Measurements from ENCODE around the gene OCLN. TPM values are rescaled to one million over a fixed set of nuclear protein-coding genes. Genes with fewer than 3 reads are reported as not detected.
"Not testable (repeated sequence)": the region's sequence is repeated elsewhere in the genome, so short reads cannot be mapped to it uniquely, and the experiment has no call there.

Gene OCLN
- total and polyA plus RNA-seq, 9 of the 15 experiments (the other 6 are each of a cell fraction or from before 2014, with no cell fraction given) = 0.05 to 0.29 (median 0.15) TPM

GRCh38 chr5:69531406-69531801 is 38.8 kb downstream of the OCLN start (continued):
- TF ChIP-seq ATF3 (IDR thresholded peaks at IDR 0.05) (no peak), ATF3 (CRISPR knock-in tag; conservative IDR thresholded peaks at IDR 0.05) (no peak), ZNF197 (CRISPR knock-in tag; IDR thresholded peaks at IDR 0.05; ENCODE audit: low read depth) (no peak), SMARCB1 (IDR thresholded peaks at IDR 0.05; ENCODE audit: insufficient read length, low read depth) (no peak), NR2C2 (CRISPR knock-in tag; IDR thresholded peaks at IDR 0.05) (no peak), NR2C2 (tag; IDR thresholded peaks at IDR 0.05) (no peak), AFF1 (IDR thresholded peaks at IDR 0.05; ENCODE audit: low read depth in 1 of 2, partially characterized antibody in 2 of 2) (no peak), SIRT6 (IDR thresholded peaks at IDR 0.05; ENCODE audit: low read depth, low read length) (no peak)

- intact Hi-C loops (cut with micrococcal nuclease); H3K27ac ChIP-seq (ENCODE audit: extremely low read depth, low read depth, low read length); H3K36me3 ChIP-seq (ENCODE audit: control insufficient read depth, insufficient read depth, low read length); H2AFZ ChIP-seq (ENCODE audit: low read depth, low read length); H3K9ac ChIP-seq (ENCODE audit: insufficient read depth in 1 of 2, low read depth in 2 of 2, low read length in 2 of 2); CTCF ChIA-PET (ENCODE audit: low intra/inter-chr PET ratio); POLR2A ChIA-PET; ATAC-seq; H3K4me2 ChIP-seq (ENCODE audit: insufficient read depth, low read length); BruUV-seq (replicated peaks); H3K4me1 ChIP-seq (replicated peaks in 1 of 2; ENCODE audit: control insufficient read depth in 2 of 2, insufficient read depth in 2 of 2, low read length in 2 of 2); H3K9me1 ChIP-seq (ENCODE audit: control insufficient read depth, insufficient read depth, low read length); H3K9me3 ChIP-seq (replicated peaks; ENCODE audit: control insufficient read depth, insufficient read depth, low read depth, low read length); H3K79me2 ChIP-seq (ENCODE audit: control insufficient read depth, insufficient read depth, low read length); H4K20me1 ChIP-seq (replicated peaks; ENCODE audit: control insufficient read depth, insufficient read depth, low read length); H3K4me3 ChIP-seq; FAIRE-seq; H3K27me3 ChIP-seq (ENCODE audit: control insufficient read depth in 2 of 2, insufficient read depth in 2 of 2, low read length in 2 of 2); DNase-seq (ENCODE audit: extremely low read depth in 1 of 4, low spot score in 3 of 4): not testable (repeated sequence)
- in situ Hi-C loops (cut with MboI) = loop anchor here (25.0 kb wide), 1 partner anchor 899 kb away; no protein-coding TSS in a partner anchor
- 40% methylated on average over 2 of the region's 3 CpGs for WGBS (ENCODE audit: insufficient coverage, low coverage, missing lambda C conversion rate)
Observed at GRCh38 chr5:69537911-69538310, 45.3 kb downstream of the OCLN start.

GRCh38 chr5:69538735-69539134 is 46.1 kb downstream of the OCLN start:
- H4K20me1 ChIP-seq (replicated peaks; ENCODE audit: control insufficient read depth, insufficient read depth, low read length); H3K4me3 ChIP-seq; BruUV-seq (replicated peaks); ATAC-seq; DNase-seq (ENCODE audit: extremely low read depth in 1 of 4, low spot score in 3 of 4); H3K27me3 ChIP-seq (ENCODE audit: control insufficient read depth in 2 of 2, insufficient read depth in 2 of 2, low read length in 2 of 2); FAIRE-seq; H2AFZ ChIP-seq (ENCODE audit: low read depth, low read length); intact Hi-C loops (cut with micrococcal nuclease); H3K27ac ChIP-seq (ENCODE audit: extremely low read depth, low read depth, low read length); H3K4me1 ChIP-seq (replicated peaks in 1 of 2; ENCODE audit: control insufficient read depth in 2 of 2, insufficient read depth in 2 of 2, low read length in 2 of 2); H3K4me2 ChIP-seq (ENCODE audit: insufficient read depth, low read length); H3K9ac ChIP-seq (ENCODE audit: insufficient read depth in 1 of 2, low read depth in 2 of 2, low read length in 2 of 2); H3K36me3 ChIP-seq (ENCODE audit: control insufficient read depth, insufficient read depth, low read length); POLR2A ChIA-PET; H3K79me2 ChIP-seq (ENCODE audit: control insufficient read depth, insufficient read depth, low read length); H3K9me1 ChIP-seq (ENCODE audit: control insufficient read depth, insufficient read depth, low read length); H3K9me3 ChIP-seq (replicated peaks; ENCODE audit: control insufficient read depth, insufficient read depth, low read depth, low read length); CTCF ChIA-PET (ENCODE audit: low intra/inter-chr PET ratio): not testable (repeated sequence)
- in situ Hi-C loops (cut with MboI) = loop anchor here (25.0 kb wide), 1 partner anchor 899 kb away; no protein-coding TSS in a partner anchor
- 25% methylated on average over 1 of the region's 2 CpGs for WGBS (ENCODE audit: insufficient coverage, low coverage, missing lambda C conversion rate)

All from K562 (cell line).